ENCODE data around the gene AGPAT4.

DNA sequence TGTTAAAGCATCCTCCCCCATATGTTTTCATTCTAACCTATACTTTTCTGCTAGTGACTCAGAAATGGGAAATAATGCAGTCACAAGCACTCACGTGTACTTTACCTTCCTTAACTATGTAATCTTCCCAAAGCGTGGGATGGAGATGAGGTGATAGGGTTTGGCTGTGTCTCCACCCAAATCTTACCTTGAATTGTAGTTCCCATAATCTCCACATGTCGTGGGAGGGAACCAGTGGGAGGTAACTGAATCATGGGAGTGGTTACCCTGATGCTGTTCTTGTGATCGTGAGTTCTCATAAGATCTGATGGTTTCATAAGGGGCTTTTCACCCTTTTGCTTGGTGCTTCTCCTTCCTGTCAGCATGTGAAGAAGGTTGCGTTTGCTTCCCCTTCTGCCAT is 35.4 kb downstream of the AGPAT4 start:
- TF ChIP-seq POLR2A (IDR thresholded peaks at IDR 0.05): no peak
- TF ChIP-seq, protein P1, sequence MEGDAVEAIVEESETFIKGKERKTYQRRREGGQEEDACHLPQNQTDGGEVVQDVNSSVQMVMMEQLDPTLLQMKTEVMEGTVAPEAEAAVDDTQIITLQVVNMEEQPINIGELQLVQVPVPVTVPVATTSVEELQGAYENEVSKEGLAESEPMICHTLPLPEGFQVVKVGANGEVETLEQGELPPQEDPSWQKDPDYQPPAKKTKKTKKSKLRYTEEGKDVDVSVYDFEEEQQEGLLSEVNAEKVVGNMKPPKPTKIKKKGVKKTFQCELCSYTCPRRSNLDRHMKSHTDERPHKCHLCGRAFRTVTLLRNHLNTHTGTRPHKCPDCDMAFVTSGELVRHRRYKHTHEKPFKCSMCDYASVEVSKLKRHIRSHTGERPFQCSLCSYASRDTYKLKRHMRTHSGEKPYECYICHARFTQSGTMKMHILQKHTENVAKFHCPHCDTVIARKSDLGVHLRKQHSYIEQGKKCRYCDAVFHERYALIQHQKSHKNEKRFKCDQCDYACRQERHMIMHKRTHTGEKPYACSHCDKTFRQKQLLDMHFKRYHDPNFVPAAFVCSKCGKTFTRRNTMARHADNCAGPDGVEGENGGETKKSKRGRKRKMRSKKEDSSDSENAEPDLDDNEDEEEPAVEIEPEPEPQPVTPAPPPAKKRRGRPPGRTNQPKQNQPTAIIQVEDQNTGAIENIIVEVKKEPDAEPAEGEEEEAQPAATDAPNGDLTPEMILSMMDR (IDR thresholded peaks at IDR 0.05): no peak
